Hippocampal formation (tissue), 2 donors: Measurements from ENCODE around the gene CPA1.

Source experiments
- DNase-seq, 2 donors: peaks; one replicate each; lab custom pipeline; 2025; lab: John Stamatoyannopoulos, UW

CPA1 gene

DNA sequence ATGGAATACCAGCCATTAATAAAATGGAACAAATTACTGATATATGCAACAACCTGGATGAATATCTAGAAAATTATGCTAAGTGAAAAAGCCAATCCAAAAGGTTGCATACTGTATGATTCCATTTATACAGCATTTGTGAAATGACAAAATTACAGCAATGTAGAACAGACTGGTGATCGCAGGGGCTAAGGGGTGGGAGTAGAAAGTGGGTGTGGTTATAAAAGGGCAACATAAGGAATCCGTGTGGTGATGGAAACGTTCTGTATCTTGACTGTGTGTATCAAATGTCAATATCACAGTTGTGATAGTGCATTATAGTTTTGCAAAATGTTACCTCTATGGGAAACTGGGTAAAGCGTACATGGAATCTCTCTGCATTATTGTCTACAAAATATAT is 45.5 kb downstream of the CPA1 start:
- no peak for DNase-seq

DNA sequence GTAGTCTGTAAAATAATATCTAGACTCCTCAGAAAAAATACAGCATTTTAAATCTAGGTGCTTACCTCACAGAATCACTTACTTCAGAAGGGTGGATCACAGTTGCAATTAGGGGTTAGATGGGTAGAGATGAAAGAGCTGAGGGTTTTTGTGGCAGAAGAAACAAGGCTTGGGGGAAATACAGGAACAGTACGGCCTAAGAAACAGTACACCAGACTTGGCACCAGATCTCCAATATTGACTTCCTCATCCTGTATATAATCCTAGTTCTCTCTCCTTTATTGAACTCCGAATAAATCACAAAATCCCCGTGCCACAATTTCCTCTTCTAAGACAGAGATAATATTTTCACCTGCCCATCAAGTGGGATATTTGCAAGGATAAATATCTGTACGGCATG is 46.3 kb downstream of the CPA1 start:
- DNase-seq, result no peak

DNA sequence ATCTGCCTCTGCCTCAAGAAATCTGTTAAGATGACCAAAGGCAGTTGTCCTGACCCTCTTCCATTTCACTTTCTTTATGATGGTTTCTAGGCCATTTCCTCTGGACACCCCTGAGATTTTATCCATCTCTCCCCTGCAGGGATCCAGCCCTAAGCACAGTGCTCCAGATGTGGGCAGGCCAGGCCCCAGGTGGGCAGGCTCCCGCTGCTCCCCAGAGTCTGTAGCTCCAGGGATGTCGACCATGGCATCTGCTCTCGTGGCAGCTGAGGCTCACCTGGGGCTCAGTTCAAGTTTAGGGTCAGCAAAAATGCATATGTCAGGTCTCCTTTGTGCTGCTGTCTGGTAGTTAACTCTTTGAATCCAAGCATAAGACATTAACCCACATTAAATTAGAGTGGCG is 48.7 kb downstream of the CPA1 start:
- DNase-seq, result no peak

DNA sequence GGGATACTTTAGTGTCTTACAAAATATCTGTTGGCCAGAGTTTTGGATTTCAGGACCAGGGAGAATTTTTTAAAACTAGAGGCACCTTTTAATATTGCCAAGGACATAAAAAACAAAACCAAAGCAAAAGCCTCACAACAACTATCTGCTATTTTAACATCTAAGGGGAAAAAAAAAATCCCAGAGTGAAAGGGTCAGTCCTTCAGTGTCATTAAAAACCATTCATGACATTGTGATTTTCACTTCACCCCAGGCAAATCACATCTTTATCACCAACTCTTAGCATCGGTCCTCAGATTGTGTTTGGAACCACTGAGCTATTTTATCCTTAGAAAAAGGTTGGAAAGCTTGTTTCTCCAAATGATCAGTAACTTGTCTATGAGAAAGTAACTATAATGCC is 49.8 kb downstream of the CPA1 start:
- no peak for DNase-seq

DNA sequence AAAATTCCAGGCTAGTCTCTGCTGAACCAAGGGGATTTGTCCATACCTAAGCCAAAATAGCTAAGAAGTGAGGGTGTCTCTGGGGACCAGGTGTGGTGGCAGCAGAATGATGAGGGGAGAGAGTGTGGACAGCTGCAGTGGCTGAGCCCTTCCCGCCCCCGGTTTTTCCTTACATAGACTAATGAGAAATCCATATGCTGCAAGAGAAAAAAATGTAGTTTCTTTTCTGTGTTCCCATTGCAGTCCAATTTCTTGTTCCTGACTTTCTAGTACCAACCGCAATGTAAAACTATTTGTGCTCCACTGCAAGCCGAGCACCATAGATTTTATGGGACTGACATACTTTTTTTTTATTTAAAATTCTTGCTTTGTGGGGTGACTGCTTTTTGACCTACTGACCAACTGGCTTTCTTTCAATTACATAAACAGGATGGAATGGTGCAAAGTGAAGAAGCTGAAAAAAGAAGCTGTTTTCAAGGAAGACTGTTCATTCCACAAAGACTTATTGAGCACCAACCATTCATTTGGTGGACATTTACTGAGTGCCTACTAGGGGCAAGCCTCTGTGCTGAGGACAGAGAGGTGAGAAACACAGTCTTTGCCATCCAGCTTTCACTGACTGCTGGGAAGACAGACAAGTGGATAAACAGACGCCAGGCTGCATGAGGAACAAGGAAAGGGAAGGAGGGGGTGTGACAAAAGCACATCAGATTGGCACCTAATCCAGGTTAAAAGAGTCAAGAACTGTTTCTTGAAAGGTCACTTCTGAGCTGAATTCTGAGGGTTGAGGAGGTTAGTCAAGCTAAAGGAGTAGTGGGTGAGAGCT is 50.8 kb downstream of the CPA1 start:
- DNase-seq, result no peak

DNA sequence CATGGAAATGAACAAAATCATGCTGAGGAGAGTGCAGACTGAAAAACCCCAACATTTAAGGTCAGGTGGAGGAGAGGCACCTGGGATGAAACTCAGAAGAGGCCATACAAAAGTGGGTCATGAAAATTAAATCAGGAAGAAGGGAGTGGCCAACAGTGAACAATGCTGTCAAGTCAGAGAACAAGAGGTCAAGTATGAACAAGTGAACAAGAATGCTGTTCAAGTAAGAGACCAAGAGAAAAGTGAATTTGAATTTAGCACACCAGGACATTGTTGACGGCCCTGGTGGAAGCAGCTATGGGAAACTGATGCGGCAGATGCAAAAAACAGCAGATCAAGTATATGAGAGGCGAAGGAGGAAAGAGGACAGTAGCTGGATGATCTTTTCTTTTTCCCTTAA is 52.6 kb downstream of the CPA1 start:
- no peak for DNase-seq

DNA sequence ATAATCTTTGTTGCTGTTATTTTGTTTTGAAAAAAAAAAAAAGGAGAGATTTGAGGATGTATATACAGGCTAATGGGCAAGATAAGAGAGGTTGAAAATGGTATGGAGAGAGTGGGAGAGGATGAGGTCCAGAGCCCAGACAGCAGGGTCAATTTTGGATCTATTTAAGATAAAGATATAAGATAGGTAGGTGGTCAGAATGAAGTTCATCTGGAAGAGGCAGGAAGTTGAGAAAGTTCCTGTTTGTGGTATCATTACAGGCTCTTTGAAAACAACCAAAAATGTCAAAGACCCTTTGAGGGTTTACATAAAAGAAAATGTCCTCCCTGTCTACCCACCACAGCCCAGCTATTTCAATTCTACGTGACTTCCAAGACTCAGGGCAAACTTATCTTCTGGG is 53.0 kb downstream of the CPA1 start:
- no peak for DNase-seq

DNA sequence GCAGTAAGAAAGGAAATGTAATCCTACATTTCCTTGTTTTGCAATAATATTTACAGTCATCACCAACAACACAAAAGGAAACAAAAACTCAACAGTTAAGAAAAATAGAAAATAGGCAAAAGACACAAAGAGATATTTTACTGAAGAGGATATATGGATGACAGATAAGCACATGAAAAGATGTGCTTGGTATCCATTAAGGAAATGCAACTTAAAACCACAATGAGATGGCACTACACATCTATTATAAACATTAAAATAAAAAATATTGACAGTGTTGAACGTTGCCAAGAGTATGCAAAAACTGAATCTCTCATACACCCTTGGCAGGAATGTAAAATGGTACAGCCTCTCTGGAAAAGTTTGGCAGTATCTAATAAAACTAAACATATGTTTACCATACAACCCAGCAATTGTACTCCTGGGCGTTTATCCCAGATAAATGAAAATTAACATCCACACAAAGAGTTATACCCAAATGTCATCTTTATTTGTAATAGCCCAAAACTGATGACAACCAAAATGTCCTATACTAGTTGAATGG is 55.1 kb downstream of the CPA1 start:
- no peak for DNase-seq

DNA sequence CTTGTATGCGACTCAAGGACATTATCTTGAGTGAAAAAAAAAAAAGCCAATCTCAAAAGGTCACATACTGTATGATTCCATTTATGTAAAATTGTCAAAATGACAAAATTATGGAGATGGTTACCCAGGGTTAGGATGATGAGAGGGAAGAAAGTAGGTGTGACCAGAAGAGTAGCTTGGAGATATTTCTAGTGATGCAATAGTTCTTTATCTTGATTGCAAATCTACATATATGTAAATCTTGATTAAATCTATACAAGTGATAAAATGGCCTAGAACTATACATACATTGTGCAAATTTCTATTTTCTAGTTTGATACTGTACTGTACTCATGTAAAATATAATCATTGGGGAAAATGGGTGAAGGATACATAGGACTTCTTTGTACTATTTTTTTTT is 56.0 kb downstream of the CPA1 start:
- no peak for DNase-seq
